ENCODE data around the gene PDIA6. TPM values are rescaled to one million over a fixed set of nuclear protein-coding genes. Genes with fewer than 3 reads are reported as not detected.

PDIA6 gene
- total RNA-seq, 2 experiments from 2014 or later, result 146 to 150 TPM

DNA sequence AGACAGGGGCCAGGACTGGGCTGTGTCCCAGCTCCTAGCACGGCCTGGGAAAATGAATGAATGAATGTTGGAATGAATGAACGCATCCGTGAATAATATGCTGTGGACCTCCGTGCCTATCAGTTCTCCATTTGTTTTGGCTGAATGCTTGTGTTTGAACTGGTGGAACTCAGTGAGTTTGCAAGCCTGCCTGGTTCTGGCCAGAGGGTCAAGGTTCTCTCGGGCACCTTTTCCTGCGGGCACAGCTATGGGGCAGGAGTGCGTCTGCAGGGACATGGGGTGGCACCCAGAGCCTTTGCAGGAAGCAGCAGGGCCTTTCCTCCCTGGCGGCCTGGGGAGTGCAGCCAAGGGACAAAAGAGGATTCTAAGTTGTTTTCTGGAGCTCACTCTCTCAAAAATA is 17.6 kb upstream of the PDIA6 start:
- ChIA-PET POLR2A (no interaction called here), CTCF (interaction anchor here (0.9 to 11.2 kb wide), 2 partner anchors 12 to 296 kb away, joined by 3 to 248 read pairs; a partner anchor contains a TSS)
- Mint-ChIP-seq H3K4me3 (no peak overlapping the region), H3K36me3 (ENCODE audit: low read depth) (no peaks in the 10 kb centered on the region), H3K27ac (no peak overlapping the region), H3K4me1 (ENCODE audit: low read depth) (peaks cover 3% of the 10 kb centered on the region), H3K9me3 (no peaks in the 10 kb centered on the region), H3K27me3 (peaks cover 24% of the 10 kb centered on the region)
- TF ChIP-seq, protein P1, sequence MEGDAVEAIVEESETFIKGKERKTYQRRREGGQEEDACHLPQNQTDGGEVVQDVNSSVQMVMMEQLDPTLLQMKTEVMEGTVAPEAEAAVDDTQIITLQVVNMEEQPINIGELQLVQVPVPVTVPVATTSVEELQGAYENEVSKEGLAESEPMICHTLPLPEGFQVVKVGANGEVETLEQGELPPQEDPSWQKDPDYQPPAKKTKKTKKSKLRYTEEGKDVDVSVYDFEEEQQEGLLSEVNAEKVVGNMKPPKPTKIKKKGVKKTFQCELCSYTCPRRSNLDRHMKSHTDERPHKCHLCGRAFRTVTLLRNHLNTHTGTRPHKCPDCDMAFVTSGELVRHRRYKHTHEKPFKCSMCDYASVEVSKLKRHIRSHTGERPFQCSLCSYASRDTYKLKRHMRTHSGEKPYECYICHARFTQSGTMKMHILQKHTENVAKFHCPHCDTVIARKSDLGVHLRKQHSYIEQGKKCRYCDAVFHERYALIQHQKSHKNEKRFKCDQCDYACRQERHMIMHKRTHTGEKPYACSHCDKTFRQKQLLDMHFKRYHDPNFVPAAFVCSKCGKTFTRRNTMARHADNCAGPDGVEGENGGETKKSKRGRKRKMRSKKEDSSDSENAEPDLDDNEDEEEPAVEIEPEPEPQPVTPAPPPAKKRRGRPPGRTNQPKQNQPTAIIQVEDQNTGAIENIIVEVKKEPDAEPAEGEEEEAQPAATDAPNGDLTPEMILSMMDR (IDR thresholded peaks at IDR 0.05), result no peak
- DNase-seq (no peak), ATAC-seq (no peak)
- intact Hi-C loops (cut with micrococcal nuclease), result loop anchor here (10.0 kb wide), 1 partner anchor 755 kb away; no protein-coding TSS in a partner anchor

DNA sequence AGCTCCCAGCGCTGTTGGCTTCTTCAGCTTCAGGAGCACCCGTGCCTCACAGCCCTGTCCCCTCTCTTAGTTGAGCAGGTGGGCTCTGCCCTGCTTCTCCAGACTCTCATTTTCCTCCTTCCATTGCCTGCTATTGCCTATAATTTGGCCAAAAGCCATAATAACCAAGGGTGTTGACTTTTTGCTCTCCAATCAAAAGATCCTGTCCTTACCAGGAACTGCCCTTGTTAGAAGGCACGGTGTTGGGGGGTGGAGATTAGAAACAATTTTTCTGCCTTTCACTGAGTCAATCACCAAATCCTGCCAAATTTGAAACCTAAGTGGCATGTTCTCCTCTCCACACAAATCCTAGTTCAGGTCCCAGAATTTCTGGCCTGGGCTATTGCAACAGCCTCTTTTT is 16.7 kb upstream of the PDIA6 start:
- TF ChIP-seq, protein P1 (IDR thresholded peaks at IDR 0.05), result no peak
- no peak overlapping the region for H3K4me3 Mint-ChIP-seq
- ChIA-PET POLR2A (no interaction called here), CTCF (interaction anchor here (11.2 kb wide), 1 partner anchor 297 kb away, joined by 248 read pairs; a partner anchor contains a TSS)
- DNase-seq, result no peak
- H3K36me3 Mint-ChIP-seq (ENCODE audit: low read depth), result no peaks in the 10 kb centered on the region
- no peak overlapping the region for H3K27ac Mint-ChIP-seq
- no peaks in the 10 kb centered on the region for H3K9me3 Mint-ChIP-seq
- ATAC-seq, result no peak
- H3K27me3 Mint-ChIP-seq, result peaks cover 29% of the 10 kb centered on the region
- intact Hi-C loops (cut with micrococcal nuclease), result no loop called here
- peaks cover 3% of the 10 kb centered on the region for H3K4me1 Mint-ChIP-seq (ENCODE audit: low read depth)

DNA sequence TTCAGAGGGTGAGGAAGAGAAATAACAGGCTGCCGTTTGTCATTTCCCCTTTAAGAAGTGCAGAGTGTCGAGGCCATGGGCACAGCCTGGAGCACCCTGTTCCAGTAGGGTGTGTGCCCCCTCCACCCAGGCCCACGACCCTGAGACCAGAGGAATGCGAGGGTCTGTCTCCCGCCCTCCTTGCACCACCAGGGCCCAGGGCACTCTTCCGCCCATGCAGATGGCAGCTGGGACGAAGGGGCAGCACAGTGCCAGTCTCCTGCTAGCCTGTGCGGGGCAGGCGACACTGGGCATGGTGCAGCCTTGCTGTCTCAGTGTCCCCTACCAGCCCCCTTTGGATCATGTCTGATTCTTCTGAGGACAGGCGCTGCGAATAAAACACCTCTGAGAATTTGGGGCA is 15.8 kb upstream of the PDIA6 start:
- intact Hi-C loops (cut with micrococcal nuclease), result no loop called here
- Mint-ChIP-seq H3K4me3 (no peak overlapping the region), H3K36me3 (ENCODE audit: low read depth) (no peaks in the 10 kb centered on the region), H3K27me3 (peaks cover 29% of the 10 kb centered on the region), H3K27ac (no peak overlapping the region), H3K9me3 (no peaks in the 10 kb centered on the region), H3K4me1 (ENCODE audit: low read depth) (peaks cover 3% of the 10 kb centered on the region)
- TF ChIP-seq, protein P1 (IDR thresholded peaks at IDR 0.05), result no peak
- DNase-seq (no peak), ATAC-seq (no peak)
- ChIA-PET POLR2A (no interaction called here), CTCF (interaction anchor here (11.2 kb wide), 1 partner anchor 298 kb away, joined by 248 read pairs; a partner anchor contains a TSS)

DNA sequence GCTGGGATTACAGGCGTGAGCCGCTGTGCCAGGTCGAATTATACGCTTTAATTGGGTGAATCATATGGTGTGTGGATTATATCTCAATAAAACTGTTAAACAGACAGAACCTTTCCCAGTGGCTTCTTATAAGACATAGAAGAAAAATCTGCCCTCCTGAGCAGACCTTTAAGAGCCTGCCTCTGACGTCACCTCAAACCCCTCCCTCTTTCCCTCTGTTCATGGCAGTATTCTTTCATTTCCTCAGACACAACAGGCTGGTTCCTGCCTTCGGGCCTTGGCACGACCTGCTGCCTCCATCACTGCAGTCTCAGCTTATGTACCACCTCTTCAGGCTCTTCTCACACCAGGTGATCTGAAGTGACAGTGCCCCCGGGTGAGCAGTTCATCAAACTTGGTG is 14.0 kb upstream of the PDIA6 start:
- ATAC-seq, result no peak
- H3K27ac Mint-ChIP-seq, result no peak overlapping the region
- ChIA-PET POLR2A (no interaction called here), CTCF (interaction anchor here (1.4 kb wide), 1 partner anchor 10 kb away, joined by 3 read pairs; no protein-coding TSS in a partner anchor)
- H3K4me3 Mint-ChIP-seq, result no peak overlapping the region
- no peaks in the 10 kb centered on the region for H3K9me3 Mint-ChIP-seq
- H3K36me3 Mint-ChIP-seq (ENCODE audit: low read depth), result no peaks in the 10 kb centered on the region
- intact Hi-C loops (cut with micrococcal nuclease), result no loop called here
- H3K27me3 Mint-ChIP-seq, result peaks cover 17% of the 10 kb centered on the region
- TF ChIP-seq, protein P1 (IDR thresholded peaks at IDR 0.05), result no peak
- DNase-seq, result no peak
- H3K4me1 Mint-ChIP-seq (ENCODE audit: low read depth), result no peaks in the 10 kb centered on the region

DNA sequence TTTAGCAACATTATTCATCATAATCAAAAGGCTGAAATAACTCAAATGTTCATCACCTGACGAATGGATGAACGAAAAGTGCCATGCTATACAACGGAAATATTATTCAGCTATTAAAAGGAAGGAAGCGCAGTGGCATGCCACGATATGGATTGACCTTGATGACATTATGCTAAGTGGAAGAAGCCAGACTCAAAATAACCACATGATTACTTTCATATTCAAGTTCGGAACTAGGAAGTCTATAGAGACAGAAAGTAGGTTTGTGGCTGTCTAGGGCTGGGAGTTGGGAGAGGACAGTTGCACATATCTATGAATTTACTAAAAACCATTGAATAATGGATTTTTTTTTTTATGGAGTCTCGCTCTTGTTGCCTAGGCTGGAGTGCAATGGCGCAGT is 13.4 kb upstream of the PDIA6 start:
- Mint-ChIP-seq H3K36me3 (ENCODE audit: low read depth) (no peaks in the 10 kb centered on the region), H3K27me3 (peaks cover 19% of the 10 kb centered on the region), H3K27ac (no peak overlapping the region), H3K9me3 (no peaks in the 10 kb centered on the region), H3K4me3 (no peak overlapping the region), H3K4me1 (ENCODE audit: low read depth) (no peaks in the 10 kb centered on the region)
- TF ChIP-seq, protein P1 (IDR thresholded peaks at IDR 0.05), result no peak
- DNase-seq (no peak), ATAC-seq (no peak)
- intact Hi-C loops (cut with micrococcal nuclease), result no loop called here
- POLR2A ChIA-PET, result no interaction called here
- CTCF ChIA-PET, result interaction anchor here (1.4 kb wide), 1 partner anchor 9 kb away, joined by 3 read pairs; no protein-coding TSS in a partner anchor
